Common myeloid progenitor, CD34-positive (primary cell): Measurements from ENCODE around the gene VWA3B. TPM values are rescaled to one million over a fixed set of nuclear protein-coding genes. Genes with fewer than 3 reads are reported as not detected.

ENCODE experiments used
- CTCF ChIA-PET: fragments of 350-600 bp; sonication (Branson Sonifier 250); formaldehyde crosslinking; loops from one replicate; lab custom pipeline; 2021; ENCODE audit warnings: antibody characterized with exemption; lab: Charles Lee
- POLR2A ChIA-PET: fragments of 350-600 bp; sonication (Branson Sonifier 250); formaldehyde crosslinking; loops from one replicate; lab custom pipeline; 2021; ENCODE audit warnings: antibody characterized with exemption; lab: Charles Lee
- DNase-seq, 3 donors: peaks; one replicate each; pipeline versions ENCODE4 v3.0.0 to v3.0.0-alpha.2; 2013
- H3K27ac ChIP-seq, 2 experiments: 1 replicate in 1 of 2; 2 replicates in 1 of 2; pipeline ENCODE4 v1.7.0; 2013; ENCODE audit warnings: inconsistent platforms in 2 of 2, low read length in 2 of 2, mild to moderate bottlenecking in 2 of 2, low read depth in 1 of 2, moderate library complexity in 1 of 2; ENCODE audit not compliant: severe bottlenecking in 2 of 2, insufficient read depth in 1 of 2, poor library complexity in 1 of 2
- H3K27me3 ChIP-seq, 5 experiments: replicated peaks in 2 of 5; 1 replicate in 3 of 5; 2 replicates in 2 of 5; pipeline versions ENCODE4 v1.6.1 to v1.7.0; 2013; ENCODE audit warnings: low read length in 4 of 5, mild to moderate bottlenecking in 2 of 5, moderate library complexity in 2 of 5, inconsistent platforms in 1 of 5; ENCODE audit not compliant: insufficient read depth in 5 of 5, control insufficient read depth in 4 of 5
- H3K36me3 ChIP-seq, 4 experiments: 1 replicate in 2 of 4; 2 replicates in 2 of 4; pipeline versions ENCODE4 v1.6.1 to v1.7.0; 2013; ENCODE audit warnings: low read length in 3 of 4, control low read depth in 1 of 4, mild to moderate bottlenecking in 1 of 4; ENCODE audit not compliant: control insufficient read depth in 4 of 4, insufficient read depth in 4 of 4
- H3K4me1 ChIP-seq, 4 experiments: 1 replicate in 3 of 4; 2 replicates in 1 of 4; pipeline versions ENCODE4 v1.6.1 to v1.7.1; 2013; ENCODE audit warnings: low read length in 3 of 4, mild to moderate bottlenecking in 3 of 4, control low read depth in 1 of 4, inconsistent platforms in 1 of 4, moderate library complexity in 1 of 4; ENCODE audit not compliant: control insufficient read depth in 4 of 4, insufficient read depth in 4 of 4; ENCODE audit errors: control extremely low read depth in 1 of 4
- H3K4me3 ChIP-seq, 7 experiments: 1 replicate in 4 of 7; 2 replicates in 3 of 7; pipeline versions ENCODE4 v1.5.1 to v1.7.0; 2013; ENCODE audit warnings: mild to moderate bottlenecking in 7 of 7, low read length in 6 of 7, moderate library complexity in 6 of 7, inconsistent platforms in 2 of 7, low read depth in 2 of 7, control low read depth in 1 of 7; ENCODE audit not compliant: insufficient read depth in 4 of 7, control insufficient read depth in 1 of 7; ENCODE audit errors: extremely low read depth in 1 of 7
- H3K9me3 ChIP-seq, 5 experiments: 1 replicate in 4 of 5; 2 replicates in 1 of 5; pipeline versions ENCODE4 v1.6.1 to v1.7.1; 2013; ENCODE audit warnings: low read length in 4 of 5, mild to moderate bottlenecking in 2 of 5, inconsistent platforms in 1 of 5, low read depth in 1 of 5, moderate library complexity in 1 of 5; ENCODE audit not compliant: control insufficient read depth in 4 of 5, insufficient read depth in 2 of 5; ENCODE audit errors: control extremely low read depth in 1 of 5
- WGBS: methylation state at CpG from one replicate; pipeline ENCODE4 v1.1.5; 2013; ENCODE audit not compliant: insufficient coverage; 5-methylcytosine and 5-hydroxymethylcytosine counted together
- polyA plus RNA-seq: library from polyadenylated mRNA; unstranded; fragments of 120-200 nt; gene quantifications from one replicate; pipeline ENCODE4 v1.2.1, GENCODE V29; 2013

The VWA3B gene, protein sequence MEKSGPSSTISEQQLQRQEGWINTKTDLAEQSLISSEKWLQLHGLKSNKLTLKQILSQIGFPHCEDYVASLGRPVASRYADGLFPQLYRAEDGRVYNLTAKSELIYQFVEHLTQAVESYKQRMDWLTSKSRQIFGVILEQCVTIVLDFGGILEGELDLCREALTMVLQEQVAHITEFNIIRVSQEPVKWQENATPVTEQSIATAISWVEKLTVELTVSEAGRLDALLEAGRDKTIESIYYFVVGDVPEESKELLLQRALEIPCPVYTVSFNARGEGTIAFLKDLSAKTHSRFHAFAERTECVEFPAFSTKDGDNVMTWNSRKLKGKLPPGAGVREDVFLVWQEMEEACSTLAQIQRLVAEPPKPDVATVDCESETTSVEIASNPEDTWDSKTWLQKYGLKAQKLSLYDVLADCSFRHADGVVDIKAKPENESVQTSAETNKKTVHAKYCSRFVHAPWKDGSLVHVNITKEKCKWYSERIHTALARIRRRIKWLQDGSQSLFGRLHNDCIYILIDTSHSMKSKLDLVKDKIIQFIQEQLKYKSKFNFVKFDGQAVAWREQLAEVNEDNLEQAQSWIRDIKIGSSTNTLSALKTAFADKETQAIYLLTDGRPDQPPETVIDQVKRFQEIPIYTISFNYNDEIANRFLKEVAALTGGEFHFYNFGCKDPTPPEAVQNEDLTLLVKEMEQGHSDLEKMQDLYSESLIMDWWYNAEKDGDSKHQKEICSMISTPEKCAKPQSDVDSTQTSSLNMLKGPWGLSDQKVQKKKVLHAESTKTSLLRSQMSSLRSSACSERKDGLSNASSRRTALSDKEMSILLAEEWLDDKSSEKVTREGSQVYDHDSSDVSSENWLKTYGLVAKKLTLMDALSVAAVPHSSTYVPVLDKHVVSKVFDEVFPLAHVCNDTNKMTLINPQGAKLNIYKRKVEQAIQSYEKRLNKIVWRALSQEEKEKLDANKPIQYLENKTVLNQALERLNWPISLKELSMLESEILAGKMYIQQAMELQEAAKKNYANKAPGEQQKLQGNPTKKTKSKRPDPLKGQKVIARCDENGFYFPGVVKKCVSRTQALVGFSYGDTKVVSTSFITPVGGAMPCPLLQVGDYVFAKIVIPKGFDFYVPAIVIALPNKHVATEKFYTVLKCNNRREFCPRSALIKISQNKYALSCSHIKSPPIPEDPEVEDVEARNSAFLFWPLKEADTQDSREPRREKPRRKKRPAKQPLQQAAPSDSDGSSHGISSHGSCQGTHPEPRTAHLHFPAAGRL (N-terminal part only)
- polyA plus RNA-seq, result 0.17 TPM

DNA sequence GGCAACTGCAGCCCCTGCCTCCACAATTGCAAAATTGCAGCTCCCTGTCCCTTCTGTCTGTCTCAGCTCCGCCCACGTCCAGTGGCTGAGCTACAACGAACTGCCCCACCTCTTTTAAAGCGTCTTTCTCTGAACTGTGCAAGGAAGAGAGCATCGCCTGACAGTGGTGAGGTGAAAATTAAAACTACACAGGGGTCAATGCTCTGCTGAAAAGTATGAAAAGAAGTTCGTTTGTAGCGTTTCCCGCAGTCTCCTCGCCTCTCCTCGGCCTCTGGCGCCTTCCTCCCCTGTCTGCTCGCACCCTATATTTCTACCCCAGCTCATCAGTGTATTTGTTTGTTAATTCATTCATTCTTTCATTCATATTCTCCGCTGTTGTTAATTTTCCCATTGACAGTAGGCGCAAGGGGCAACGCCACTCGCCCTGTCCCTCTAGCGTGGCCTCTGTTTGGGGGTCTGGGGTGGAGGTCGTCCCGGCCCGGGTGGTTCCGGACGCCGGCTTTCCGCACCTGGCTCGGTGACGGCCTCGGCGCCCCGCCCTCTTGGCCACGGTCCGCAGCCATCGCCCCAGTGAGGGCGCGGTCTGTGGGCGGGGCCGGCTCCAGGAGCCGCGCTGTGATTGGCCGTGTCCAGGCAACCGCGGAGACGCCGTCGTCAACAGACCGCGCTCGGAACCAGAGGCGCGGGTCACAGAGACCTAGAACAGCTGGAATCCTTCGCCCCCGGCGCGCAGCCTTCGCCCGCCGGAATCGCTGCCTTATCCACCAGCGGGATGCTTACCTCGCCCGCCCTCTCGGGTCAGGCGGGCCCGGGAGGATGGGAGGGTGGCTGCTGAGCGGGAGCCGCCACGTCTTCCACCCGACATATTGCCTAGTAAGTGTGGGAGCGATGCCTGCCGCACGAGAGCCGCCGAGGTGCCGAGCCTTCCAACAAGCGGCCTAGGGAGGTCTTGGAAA lies at the start of gene VWA3B:
TSS of gene VWA3B (plus strand) at position 677 of the 956 bp plus-strand sequence. CDS start 5,926 bp downstream, outside the sequence.
- CTCF ChIA-PET, result interaction anchor here (1.0 kb wide), 1 partner anchor 27 kb away, joined by 3 read pairs; no protein-coding TSS in a partner anchor
- H3K27me3 ChIP-seq, result peaks cover 0 to 33% (median 7%) of the 10 kb centered on the region in 5 experiments

DNA sequence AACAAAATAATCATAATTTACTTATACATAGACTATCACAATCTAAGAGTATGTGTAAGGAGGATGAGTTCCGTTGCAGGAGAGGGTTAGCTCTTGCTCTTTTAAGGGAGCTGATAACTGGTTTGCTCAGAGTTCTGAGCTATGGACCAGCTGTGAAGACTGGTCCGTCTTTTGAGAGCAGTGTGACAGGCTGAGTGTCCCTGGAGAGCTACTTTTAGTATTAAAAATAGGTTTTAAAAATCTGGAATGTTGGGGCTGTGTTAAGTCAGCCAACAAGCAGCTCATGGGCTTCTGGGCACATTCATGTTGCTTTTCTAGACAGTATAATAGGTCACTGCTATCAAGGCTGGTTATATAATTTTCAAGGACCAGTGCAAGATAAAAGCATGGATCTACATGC lies 49.8 kb upstream of the VWA3B start:
- ChIA-PET CTCF (interaction anchor here (1.0 to 1.3 kb wide), 3 partner anchors 9 to 20 kb away, joined by 3 to 4 read pairs (median 3); no protein-coding TSS in a partner anchor), POLR2A (no interaction called here)
- H3K27ac ChIP-seq, result no peak overlapping the region
- peaks cover 0 to 3% (median 0%) of the 10 kb centered on the region in 4 experiments for H3K4me1 ChIP-seq
- peaks cover 0 to 2% (median 0%) of the 10 kb centered on the region in 5 experiments for H3K9me3 ChIP-seq
- no peaks in the 10 kb centered on the region for H3K36me3 ChIP-seq
- H3K27me3 ChIP-seq, result peaks cover 0 to 1% (median 0%) of the 10 kb centered on the region in 5 experiments
- 100% methylated on average over 1 of the region's 2 CpGs for WGBS
- DNase-seq, result no peak
- no peak overlapping the region for H3K4me3 ChIP-seq

More for the DNA sequence above, at the start of gene VWA3B:
- H3K4me1 ChIP-seq, result peaks cover 8 to 48% (median 19%) of the 10 kb centered on the region in 4 experiments
- WGBS, result 6% methylated on average over 48 of the region's 74 CpGs
- no peaks in the 10 kb centered on the region for H3K9me3 ChIP-seq
- DNase-seq, result peak; percentile 41 to 62 (median 58)
- H3K4me3 ChIP-seq, result peak within 1 kb of the TSS in 6 of 7 experiments; percentile 48 to 79 (median 66)
- H3K36me3 ChIP-seq, result no peaks in the 10 kb centered on the region
- POLR2A ChIA-PET, result no interaction called here
- no peak within 1 kb of the TSS for H3K27ac ChIP-seq

DNA sequence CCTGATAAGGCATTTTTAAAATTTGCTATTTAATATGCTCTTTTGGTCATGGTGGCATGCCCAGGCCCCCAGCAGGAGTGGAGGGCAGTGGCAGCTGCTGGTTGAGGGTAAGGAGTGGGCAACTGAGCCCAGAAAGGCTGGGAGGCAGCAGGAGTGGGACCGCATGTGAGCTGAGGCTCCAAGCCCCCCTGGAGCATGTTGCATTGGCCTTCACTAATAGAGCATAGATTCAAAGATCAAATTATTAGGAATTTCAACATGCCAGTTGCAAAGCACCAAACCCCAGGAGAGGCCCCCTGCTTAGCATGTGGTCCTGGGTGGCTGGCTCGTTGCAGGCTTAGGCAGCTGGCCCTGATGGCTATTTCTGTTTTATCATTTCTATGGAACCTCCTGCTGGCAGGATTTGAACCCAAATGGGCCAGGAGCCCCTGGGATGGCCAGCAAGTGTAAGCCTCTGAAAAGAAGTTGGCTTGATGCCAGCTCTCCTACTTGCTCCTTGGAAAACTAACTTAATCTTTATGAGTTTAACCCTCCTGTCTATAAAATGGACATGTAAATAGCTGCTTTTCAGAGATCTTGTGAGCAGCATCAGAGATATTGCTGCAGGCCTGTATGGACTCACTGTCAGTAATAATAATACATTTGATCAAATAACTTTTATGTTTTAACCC lies 49.2 kb upstream of the VWA3B start:
- 92% methylated on average over 1 of the region's 2 CpGs for WGBS
- ChIA-PET POLR2A (no interaction called here), CTCF (interaction anchor here (1.0 to 1.3 kb wide), 3 partner anchors 10 to 21 kb away, joined by 3 to 4 read pairs (median 3); no protein-coding TSS in a partner anchor)
- Histone ChIP-seq H3K4me1 (peaks cover 0 to 3% (median 0%) of the 10 kb centered on the region in 4 experiments), H3K27me3 (peaks cover 0 to 1% (median 0%) of the 10 kb centered on the region in 5 experiments), H3K27ac (no peak overlapping the region), H3K4me3 (no peak overlapping the region), H3K36me3 (no peaks in the 10 kb centered on the region), H3K9me3 (peaks cover 0 to 5% (median 0%) of the 10 kb centered on the region in 5 experiments)
- DNase-seq, result no peak

DNA sequence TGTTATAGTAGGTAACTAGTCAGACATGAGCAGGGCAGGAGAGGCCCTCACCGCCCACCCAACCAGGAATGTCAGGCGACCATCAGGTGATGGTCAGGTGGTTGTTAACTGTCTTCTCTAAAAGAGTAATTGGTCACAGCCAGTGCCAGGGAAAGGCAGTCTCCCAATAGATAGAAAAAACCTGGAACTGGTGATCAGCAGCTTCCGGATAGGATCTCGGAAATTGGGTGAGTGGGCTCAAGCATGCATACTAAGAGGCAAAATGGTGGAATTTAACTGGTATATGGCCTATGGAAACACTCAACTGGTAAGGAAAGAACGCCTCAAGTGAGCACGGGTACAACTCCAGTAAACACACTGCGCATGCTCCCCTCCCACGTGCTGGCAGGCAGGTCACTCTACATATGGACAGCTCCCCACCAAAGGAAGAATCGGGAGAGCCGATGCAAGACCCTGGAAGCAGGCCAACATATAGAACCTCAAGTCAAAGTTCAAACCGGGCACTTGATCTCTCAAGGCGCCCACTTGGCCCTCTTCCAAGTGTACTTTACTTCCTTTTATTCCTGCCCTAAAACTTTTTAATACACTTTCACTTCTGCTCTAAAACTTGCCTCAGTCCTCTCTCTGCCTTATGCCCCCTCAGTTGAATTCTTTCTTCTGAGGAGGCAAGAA lies 47.7 kb upstream of the VWA3B start:
- Histone ChIP-seq H3K4me1 (peaks cover 0 to 3% (median 0%) of the 10 kb centered on the region in 4 experiments), H3K4me3 (no peak overlapping the region), H3K9me3 (peaks cover 0 to 11% (median 0%) of the 10 kb centered on the region in 5 experiments), H3K27me3 (peaks cover 0 to 1% (median 0%) of the 10 kb centered on the region in 5 experiments), H3K27ac (no peak overlapping the region), H3K36me3 (no peaks in the 10 kb centered on the region)
- CTCF ChIA-PET, result no interaction called here
- peak in 2 of 3 donors; percentile 37 to 42 for DNase-seq
- 74% methylated on average over 12 of the region's 12 CpGs for WGBS
- POLR2A ChIA-PET, result no interaction called here

DNA sequence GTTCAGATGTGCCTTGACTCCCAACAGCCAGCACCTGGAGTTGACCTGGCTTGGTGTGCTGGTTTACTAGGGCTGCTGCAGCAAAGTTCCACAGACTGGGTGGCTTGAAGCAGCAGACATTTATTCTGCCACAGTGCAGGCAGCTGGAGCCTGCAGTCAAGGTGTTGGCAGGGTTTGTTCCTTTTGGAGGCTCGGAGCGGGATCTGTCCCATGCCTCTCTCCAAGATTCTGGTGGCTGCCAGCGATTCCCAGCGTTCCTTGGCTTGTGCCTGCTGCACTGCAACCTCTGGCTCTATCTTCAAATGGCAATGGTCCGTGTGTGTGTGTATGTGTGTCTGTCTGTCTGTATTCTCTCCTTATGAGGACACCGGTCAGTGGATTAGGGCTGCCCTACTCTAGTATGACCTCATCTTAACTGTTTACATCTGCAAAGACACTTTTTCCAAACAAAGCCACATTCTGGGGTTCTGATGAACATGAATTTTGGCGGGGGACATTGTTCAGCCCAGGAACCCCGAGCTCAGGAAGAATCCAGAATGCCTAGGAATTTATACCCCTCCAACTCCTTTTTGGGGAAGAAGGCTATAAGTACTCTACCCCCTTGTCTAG lies 46.5 kb upstream of the VWA3B start:
- ChIA-PET CTCF (no interaction called here), POLR2A (no interaction called here)
- no peak overlapping the region for H3K4me3 ChIP-seq
- DNase-seq, result no peak
- no peak overlapping the region for H3K27ac ChIP-seq
- H3K27me3 ChIP-seq, result no peaks in the 10 kb centered on the region
- WGBS, result 95% methylated on average over 5 of the region's 8 CpGs
- peaks cover 0 to 3% (median 0%) of the 10 kb centered on the region in 4 experiments for H3K4me1 ChIP-seq
- H3K9me3 ChIP-seq, result peaks cover 0 to 17% (median 7%) of the 10 kb centered on the region in 5 experiments
- H3K36me3 ChIP-seq, result no peaks in the 10 kb centered on the region
